Stomach smooth muscle (tissue), 2 donors: ENCODE data around the gene NME7.

ENCODE experiments used
- H3K27ac ChIP-seq: one replicate; pipeline ENCODE4 v1.7.0; 2013; ENCODE audit warnings: mild to moderate bottlenecking, low read length, inconsistent platforms
- H3K27me3 ChIP-seq, 2 donors: one replicate each; pipeline ENCODE4 v1.7.0; 2013; ENCODE audit warnings: low read length in 2 of 2; ENCODE audit not compliant: insufficient read depth in 2 of 2, control insufficient read depth in 1 of 2
- H3K36me3 ChIP-seq, 2 donors: one replicate each; pipeline ENCODE4 v1.7.0; 2013; ENCODE audit warnings: low read length in 2 of 2; ENCODE audit not compliant: control insufficient read depth in 2 of 2, insufficient read depth in 2 of 2
- H3K4me1 ChIP-seq: one replicate; pipeline ENCODE4 v1.7.0; 2013; ENCODE audit warnings: low read length; ENCODE audit not compliant: control insufficient read depth, insufficient read depth
- H3K4me3 ChIP-seq, 2 donors: one replicate each; pipeline ENCODE4 v1.7.0; 2013; ENCODE audit warnings: low read length in 2 of 2
- H3K9ac ChIP-seq, 2 donors: one replicate each; pipeline ENCODE4 v1.7.0; 2013; ENCODE audit warnings: low read length in 2 of 2, mild to moderate bottlenecking in 1 of 2
- H3K9me3 ChIP-seq, 2 donors: one replicate each; pipeline ENCODE4 v1.7.0; 2013; ENCODE audit warnings: low read length in 2 of 2; ENCODE audit not compliant: control insufficient read depth in 2 of 2
- donor health status: healthy.
- donor health status: Pancreatic carcinoma.

Gene NME7

GRCh38 chr1:169156580-169156979 lies 211.0 kb downstream of the NME7 start:
- Histone ChIP-seq H3K9ac (no peak overlapping the region), H3K9me3 (no peaks in the 10 kb centered on the region), H3K4me1 (peaks cover 7% of the 10 kb centered on the region), H3K36me3 (no peaks in the 10 kb centered on the region), H3K27me3 (no peaks in the 10 kb centered on the region), H3K4me3 (no peak overlapping the region), H3K27ac (no peak overlapping the region)

GRCh38 chr1:169155675-169156074 lies 211.9 kb downstream of the NME7 start:
- Histone ChIP-seq H3K27ac (no peak overlapping the region), H3K9me3 (no peaks in the 10 kb centered on the region), H3K36me3 (no peaks in the 10 kb centered on the region), H3K4me3 (no peak overlapping the region), H3K9ac (no peak overlapping the region), H3K4me1 (peaks cover 4% of the 10 kb centered on the region), H3K27me3 (no peaks in the 10 kb centered on the region)

DNA sequence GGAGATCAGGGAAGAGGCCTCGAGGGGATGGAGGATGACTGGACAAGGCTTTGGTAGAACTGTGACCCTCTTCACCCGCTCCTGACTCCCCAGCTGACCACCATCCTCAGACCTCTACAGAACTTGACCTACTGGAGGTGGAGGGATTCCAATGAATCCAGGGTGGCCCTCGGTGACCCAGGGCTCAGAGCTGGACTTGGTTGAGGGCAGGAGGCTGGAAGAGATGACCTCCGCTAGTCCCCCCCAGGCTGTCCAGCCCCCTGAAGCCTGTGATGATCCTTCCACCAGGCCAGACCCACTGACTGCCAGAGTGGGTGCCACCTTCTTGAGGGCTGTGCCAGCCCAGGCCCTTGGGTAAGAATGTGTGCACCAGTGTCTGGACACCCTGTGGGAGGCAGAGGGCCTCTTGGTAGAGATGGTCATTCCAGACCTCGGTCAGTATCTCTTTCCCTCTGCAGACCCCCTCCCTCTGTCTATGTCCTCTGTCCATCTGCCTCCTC lies 216.2 kb downstream of the NME7 start:
- no peaks in the 10 kb centered on the region for H3K27me3 ChIP-seq
- H3K4me1 ChIP-seq = peaks cover 4% of the 10 kb centered on the region
- H3K27ac ChIP-seq = no peak overlapping the region
- H3K4me3 ChIP-seq = no peak overlapping the region
- no peaks in the 10 kb centered on the region for H3K9me3 ChIP-seq
- H3K9ac ChIP-seq = no peak overlapping the region
- H3K36me3 ChIP-seq = no peaks in the 10 kb centered on the region

- Histone ChIP-seq H3K4me1 (peaks cover 4% of the 10 kb centered on the region), H3K9me3 (no peaks in the 10 kb centered on the region), H3K27ac (no peak overlapping the region), H3K4me3 (no peak overlapping the region), H3K27me3 (no peaks in the 10 kb centered on the region), H3K9ac (no peak overlapping the region), H3K36me3 (no peaks in the 10 kb centered on the region)
These were observed 216.8 kb downstream of the NME7 start for GRCh38 chr1:169150641-169151337.

DNA sequence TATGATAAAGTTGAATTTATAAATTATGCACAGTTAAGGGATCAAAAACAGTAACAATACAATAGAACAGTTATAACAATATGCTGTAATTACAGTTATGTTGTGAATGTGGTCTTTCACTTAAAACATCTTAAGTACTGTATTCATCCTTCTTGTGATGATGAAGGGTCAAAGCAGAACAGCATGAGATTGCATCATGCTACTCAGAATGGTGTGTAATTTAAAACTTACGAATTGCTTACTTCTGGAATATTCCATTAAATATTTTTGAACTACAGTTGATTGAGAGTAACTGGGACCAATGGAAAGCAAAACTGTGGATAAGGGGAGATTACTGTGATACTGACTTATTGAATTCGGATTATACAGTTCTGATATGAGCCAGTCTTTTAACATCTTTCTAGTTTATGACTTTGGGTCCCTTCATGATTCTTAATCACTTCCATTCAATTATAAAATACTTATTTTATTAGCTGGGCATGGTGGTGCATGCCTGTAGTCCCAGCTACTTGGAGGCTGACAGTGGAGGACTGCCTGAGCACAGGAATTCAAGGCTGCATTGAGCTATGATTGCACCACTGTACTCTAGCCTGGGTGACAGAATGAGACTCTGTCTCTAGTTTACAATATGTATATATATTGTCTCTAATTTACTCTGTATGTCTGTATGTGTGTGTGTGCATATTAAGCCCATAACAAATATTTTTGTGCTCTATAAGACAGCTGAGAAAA lies 217.9 kb downstream of the NME7 start:
- H3K4me1 ChIP-seq = no peaks in the 10 kb centered on the region

DNA sequence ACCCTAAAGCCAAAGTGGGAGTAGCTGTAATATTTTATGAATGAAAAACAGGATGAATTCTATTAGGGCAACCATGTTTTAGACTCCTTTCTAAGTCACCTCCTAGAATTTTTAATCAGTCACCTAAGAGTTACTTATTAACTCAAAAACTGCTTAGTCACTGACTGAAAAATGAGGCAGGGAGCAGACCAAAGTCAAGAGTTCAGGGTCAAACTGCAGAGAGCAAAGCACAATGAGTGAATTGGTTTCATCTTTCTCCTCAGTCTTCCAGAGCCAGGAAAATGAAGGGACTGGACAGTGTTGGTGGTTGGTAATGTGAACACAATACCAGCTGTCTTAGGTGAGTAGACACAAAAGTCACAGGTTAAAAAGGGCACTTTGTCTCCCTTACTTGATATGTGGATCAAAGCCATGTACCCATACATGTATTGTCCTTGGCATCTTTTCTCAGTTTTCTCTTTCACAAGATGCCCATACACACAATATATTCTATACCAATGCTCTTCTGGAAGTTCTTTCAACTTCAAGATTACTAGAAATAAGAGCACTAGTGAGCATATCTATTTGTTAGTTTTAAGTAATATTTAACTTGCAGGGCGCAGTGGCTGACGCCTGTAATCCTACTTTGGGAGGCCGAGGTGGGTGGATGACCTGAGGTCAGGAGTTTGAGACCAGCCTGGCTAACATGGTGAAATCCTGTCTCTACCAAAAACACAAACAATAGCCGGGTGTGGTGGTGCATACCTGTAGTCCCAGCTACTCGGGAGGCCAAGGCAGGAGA lies 218.9 kb downstream of the NME7 start:
- no peaks in the 10 kb centered on the region for H3K36me3 ChIP-seq
- no peaks in the 10 kb centered on the region for H3K27me3 ChIP-seq
- no peak overlapping the region for H3K9ac ChIP-seq
- no peak overlapping the region for H3K4me3 ChIP-seq
- H3K9me3 ChIP-seq = no peaks in the 10 kb centered on the region
- H3K4me1 ChIP-seq = no peaks in the 10 kb centered on the region
- H3K27ac ChIP-seq = no peak overlapping the region

More for the DNA sequence above, 217.9 kb downstream of the NME7 start:
- Histone ChIP-seq H3K27ac (no peak overlapping the region), H3K4me3 (no peak overlapping the region), H3K9ac (no peak overlapping the region), H3K36me3 (no peaks in the 10 kb centered on the region), H3K9me3 (no peaks in the 10 kb centered on the region), H3K27me3 (no peaks in the 10 kb centered on the region)

GRCh38 chr1:169146576-169147214 lies 220.9 kb downstream of the NME7 start:
- Histone ChIP-seq H3K4me3 (no peak overlapping the region), H3K27ac (no peak overlapping the region), H3K4me1 (no peaks in the 10 kb centered on the region)

GRCh38 chr1:169144941-169145626 lies 222.5 kb downstream of the NME7 start:
- Histone ChIP-seq H3K4me3 (no peak overlapping the region), H3K27me3 (no peaks in the 10 kb centered on the region), H3K9ac (no peak overlapping the region), H3K4me1 (no peaks in the 10 kb centered on the region), H3K27ac (no peak overlapping the region), H3K9me3 (no peaks in the 10 kb centered on the region), H3K36me3 (no peaks in the 10 kb centered on the region)

More at GRCh38 chr1:169146576-169147214, 220.9 kb downstream of the NME7 start:
- no peaks in the 10 kb centered on the region for H3K27me3 ChIP-seq
- no peaks in the 10 kb centered on the region for H3K36me3 ChIP-seq
- no peak overlapping the region for H3K9ac ChIP-seq
- no peaks in the 10 kb centered on the region for H3K9me3 ChIP-seq

- H3K27me3 ChIP-seq = no peaks in the 10 kb centered on the region
- no peak overlapping the region for H3K4me3 ChIP-seq
- H3K9me3 ChIP-seq = no peaks in the 10 kb centered on the region
- no peaks in the 10 kb centered on the region for H3K4me1 ChIP-seq
- H3K27ac ChIP-seq = no peak overlapping the region
- H3K9ac ChIP-seq = no peak overlapping the region
- H3K36me3 ChIP-seq = no peaks in the 10 kb centered on the region
These were observed 223.6 kb downstream of the NME7 start for GRCh38 chr1:169143984-169144383.

DNA sequence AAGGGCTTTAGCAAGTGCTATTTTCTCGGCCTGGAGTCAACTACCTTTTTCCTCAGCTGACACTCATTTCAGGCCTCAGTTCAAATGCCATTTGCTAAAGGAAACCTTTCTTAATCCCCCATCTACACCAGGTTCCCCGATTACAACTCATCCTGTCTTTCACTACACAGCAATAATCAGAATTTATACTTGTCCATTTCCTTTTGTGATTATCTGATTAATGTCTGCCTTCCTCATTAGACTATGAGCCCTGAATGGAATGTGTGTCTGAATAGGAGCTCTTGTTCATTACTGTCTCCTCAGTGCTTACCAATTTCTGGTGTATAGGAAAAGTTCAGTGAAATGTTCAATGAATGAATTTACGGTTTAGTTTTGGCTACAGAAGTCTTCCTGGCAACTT lies 224.3 kb downstream of the NME7 start:
- Histone ChIP-seq H3K27ac (no peak overlapping the region), H3K9me3 (no peaks in the 10 kb centered on the region), H3K4me3 (no peak overlapping the region), H3K9ac (no peak overlapping the region), H3K36me3 (no peaks in the 10 kb centered on the region), H3K4me1 (no peaks in the 10 kb centered on the region), H3K27me3 (no peaks in the 10 kb centered on the region)
